HG02885 (cell line): ENCODE results near the gene TSGA10.

Source experiments
- ATAC-seq: cut with Tn5 transposase; IDR thresholded peaks from one replicate; pipeline ENCODE4 v1.9.1; 2021; ENCODE audit warnings: mild to moderate bottlenecking; ENCODE audit not compliant: unreplicated experiment, poor library complexity

Gene TSGA10

DNA sequence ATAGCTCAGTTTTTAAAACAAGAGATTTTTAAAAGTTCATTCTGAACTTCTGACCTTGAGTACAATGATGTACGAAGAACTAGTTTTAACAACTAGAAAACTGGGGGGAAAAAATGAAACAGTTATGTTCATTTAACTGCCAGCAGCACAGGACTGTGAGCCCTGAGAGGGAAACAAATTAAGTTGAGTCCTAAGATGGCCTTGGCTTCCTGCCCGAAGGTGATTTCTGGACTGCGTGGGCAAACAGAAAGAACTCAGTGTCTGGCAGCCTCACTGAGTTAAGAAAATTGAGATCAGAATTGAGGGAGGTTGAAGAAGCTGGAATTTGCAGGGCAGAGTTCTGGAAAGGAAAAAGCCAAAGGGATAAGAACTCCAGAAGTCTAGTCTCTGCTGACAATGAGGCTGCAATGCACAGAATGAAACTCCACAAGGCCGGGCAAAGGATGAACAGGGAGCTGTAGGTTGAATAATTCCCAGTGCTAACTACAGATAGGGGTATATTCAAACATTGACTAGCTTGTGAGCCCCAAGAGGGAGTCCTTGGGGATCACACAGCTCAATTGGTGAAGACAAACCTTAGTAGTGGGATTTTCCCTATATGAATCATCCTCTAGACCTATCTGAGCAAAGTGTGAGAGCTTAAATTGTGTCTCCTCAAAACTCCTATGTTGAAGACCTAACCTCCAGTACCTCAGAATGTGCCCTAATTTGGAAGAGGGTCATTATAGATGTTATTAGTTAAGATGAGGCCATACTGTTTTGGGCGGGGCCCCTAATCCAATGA, 205.6 kb downstream of the TSGA10 start:
- ATAC-seq: no peak

DNA sequence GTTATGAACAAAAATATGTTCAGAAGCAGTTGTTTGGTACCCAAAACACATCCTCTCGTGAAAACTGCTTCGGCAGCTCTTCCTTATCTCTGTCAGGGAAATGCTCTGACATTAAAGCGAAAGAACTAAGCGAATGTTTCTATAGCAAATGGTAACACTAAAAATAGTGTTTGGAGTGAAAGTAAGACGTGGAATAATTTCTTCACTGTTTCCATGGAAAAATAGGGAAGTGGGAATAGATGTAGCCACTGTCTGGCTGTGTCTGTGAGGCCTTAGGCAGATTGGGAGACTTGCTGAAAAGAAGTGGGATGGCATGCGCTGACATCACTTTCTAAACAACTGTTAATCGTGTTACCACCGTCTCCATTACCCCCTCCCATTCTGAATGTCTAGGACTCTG, 207.2 kb downstream of the TSGA10 start:
- no peak for ATAC-seq
